Measurements from ENCODE around the gene MFSD6. TPM values are rescaled to one million over a fixed set of nuclear protein-coding genes. Genes with fewer than 3 reads are reported as not detected.

MFSD6 gene
- total RNA-seq, 1 experiment from 2014 or later: 4.7 TPM

GRCh38 chr2:190534310-190535120, 126.4 kb downstream of the MFSD6 start, which contains the start of gene NEMP2 (continued):
- no peak for TF ChIP-seq ZSCAN18 (CRISPR knock-in tag; IDR thresholded peaks at IDR 0.05)
- TF ChIP-seq PREB (CRISPR knock-in tag; IDR thresholded peaks at IDR 0.05; ENCODE audit: borderline replicate concordance): 0 out of 2 replicates have a peak, but pooled peaks have one; percentile 88
- TF ChIP-seq HMGXB4 (CRISPR knock-in tag; IDR thresholded peaks at IDR 0.05): peak; percentile 91
- TF ChIP-seq USF2 (CRISPR knock-in tag; IDR thresholded peaks at IDR 0.05): peak; percentile 34; the same call in 1 of the 2 replicates
- no peak for TF ChIP-seq CDX4 (CRISPR knock-in tag; IDR thresholded peaks at IDR 0.05; ENCODE audit: borderline replicate concordance)
- peak; percentile 96 for TF ChIP-seq ZNF232 (CRISPR knock-in tag; IDR thresholded peaks at IDR 0.05)
- peak; percentile 94; the same call in 1 of the 2 replicates for TF ChIP-seq E2F4 (CRISPR knock-in tag; IDR thresholded peaks at IDR 0.05; ENCODE audit: borderline replicate concordance, low read depth)
- TF ChIP-seq HMGA2 (CRISPR knock-in tag; IDR thresholded peaks at IDR 0.05): no peak
- no peak for TF ChIP-seq PRDM15 (CRISPR knock-in tag; IDR thresholded peaks at IDR 0.05)
- TF ChIP-seq KAT7 (CRISPR knock-in tag; IDR thresholded peaks at IDR 0.05; ENCODE audit: borderline replicate concordance): peak; percentile 90
- peak; percentile 74; the same call in 1 of the 2 replicates for TF ChIP-seq ELF4 (CRISPR knock-in tag; IDR thresholded peaks at IDR 0.05; ENCODE audit: low read depth)
- TF ChIP-seq PRRX2 (CRISPR knock-in tag; IDR thresholded peaks at IDR 0.05): 0 out of 2 replicates have a peak, but pooled peaks have one; percentile 19
- TF ChIP-seq AR (CRISPR knock-in tag; IDR thresholded peaks at IDR 0.05): no peak
- TF ChIP-seq E2F5 (CRISPR knock-in tag; IDR thresholded peaks at IDR 0.05): peak; percentile 99
- peak; percentile 96 for TF ChIP-seq FOXP1 (CRISPR knock-in tag; IDR thresholded peaks at IDR 0.05; ENCODE audit: borderline replicate concordance)
- TF ChIP-seq CBFB (CRISPR knock-in tag; IDR thresholded peaks at IDR 0.05; ENCODE audit: low read depth): peak; percentile 94
- TF ChIP-seq ZNF219 (CRISPR knock-in tag; IDR thresholded peaks at IDR 0.05; ENCODE audit: borderline replicate concordance): 0 out of 2 replicates have a peak, but pooled peaks have one; percentile 13
- no peak for TF ChIP-seq MLX (CRISPR knock-in tag; IDR thresholded peaks at IDR 0.05)
- no peak for TF ChIP-seq ZNF671 (CRISPR knock-in tag; IDR thresholded peaks at IDR 0.05)
